Activated CD4-positive, alpha-beta T cell treated with anti-CD3 and anti-CD28 coated beads, Interleukin-2, amount 50 U/mL, for 1 hour (primary cell): ENCODE results near the gene NELL1.

Experiments
- DNase-seq: peaks from one replicate; pipeline ENCODE4 v3.0.0-alpha.2; 2020

The NELL1 gene

DNA sequence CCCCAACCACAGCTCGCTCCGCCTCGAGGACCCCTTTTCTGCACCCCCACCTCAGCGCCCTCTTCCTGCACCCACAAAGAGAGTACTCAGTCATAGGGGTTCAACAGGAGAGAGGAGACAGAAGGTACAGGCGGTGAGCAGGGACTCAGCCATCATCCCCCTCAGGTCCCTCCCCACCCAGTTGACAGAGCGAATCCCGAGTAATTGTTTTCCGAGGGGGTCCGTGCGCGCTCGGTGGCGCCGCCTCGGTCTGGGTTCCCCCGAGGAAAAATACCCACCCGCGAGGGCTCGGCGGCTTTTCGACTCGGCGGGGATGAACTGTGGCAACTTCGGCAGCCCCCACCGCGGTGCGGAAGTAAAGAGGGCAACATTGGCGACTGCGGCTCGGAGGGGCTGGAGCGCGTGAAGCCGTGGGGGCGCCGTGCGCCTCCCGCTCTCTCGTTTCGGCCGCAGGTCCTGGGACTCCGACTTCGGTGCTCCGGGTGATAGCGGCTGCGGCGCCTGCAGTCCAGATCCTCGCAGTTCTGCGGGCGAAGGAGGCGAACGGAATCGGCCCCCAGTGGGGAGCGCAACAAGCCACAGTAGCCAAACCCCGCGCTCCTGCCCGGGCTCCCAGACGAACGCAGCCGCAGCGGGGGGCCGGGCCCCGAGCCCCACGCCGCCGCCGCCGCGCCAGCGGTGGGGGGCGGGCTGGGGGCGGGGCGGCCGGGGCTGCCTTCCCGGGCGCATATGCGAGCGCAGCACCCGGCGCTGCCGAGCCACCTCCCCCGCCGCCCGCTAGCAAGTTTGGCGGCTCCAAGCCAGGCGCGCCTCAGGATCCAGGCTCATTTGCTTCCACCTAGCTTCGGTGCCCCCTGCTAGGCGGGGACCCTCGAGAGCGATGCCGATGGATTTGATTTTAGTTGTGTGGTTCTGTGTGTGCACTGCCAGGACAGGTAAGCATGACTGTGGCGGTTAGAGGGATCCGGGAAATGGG, at the start of gene NELL1:
Gene NELL1, plus strand, starts transcription at position 743 of the 976 bp plus-strand sequence.
- DNase-seq = no peak

DNA sequence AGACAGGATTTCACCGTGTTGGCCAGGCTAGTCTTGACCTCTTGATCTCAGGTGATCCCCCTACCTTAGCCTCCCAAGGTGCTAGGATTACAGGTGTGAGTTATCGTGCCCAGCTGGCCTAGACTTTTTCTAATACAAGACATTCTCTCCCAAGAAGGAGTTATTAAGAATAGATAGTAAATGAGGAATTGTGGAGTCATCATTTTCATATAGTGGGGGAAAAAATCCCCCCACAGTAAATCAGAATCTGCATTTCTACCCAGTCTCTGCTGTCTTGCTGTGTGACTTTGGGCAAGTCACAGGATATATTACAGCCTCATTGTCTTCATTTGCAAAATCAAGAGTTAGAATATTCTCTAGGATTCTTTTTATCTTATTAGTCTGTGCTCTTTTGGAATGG, 48.4 kb upstream of the NELL1 start:
- DNase-seq = no peak

DNA sequence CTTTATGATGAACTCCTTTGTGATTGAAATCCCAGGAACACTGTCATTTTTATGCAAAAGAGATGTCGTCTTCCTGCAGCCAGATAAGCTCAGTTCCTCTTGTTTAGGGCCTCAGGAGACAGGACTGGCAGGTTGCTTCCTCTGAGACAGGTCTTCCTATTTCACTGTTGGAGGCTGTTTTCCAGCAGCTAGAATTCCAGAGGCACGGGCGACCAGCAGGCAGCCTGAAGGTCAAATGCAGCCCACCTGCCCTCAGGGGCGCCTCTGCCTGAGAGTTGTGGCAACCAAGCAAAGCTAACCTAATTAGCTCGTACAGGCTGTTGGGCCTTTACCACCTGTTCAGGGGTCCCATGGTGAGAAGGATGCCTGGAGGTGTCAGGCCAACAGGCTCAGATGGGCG, 47.7 kb upstream of the NELL1 start:
- no peak for DNase-seq

DNA sequence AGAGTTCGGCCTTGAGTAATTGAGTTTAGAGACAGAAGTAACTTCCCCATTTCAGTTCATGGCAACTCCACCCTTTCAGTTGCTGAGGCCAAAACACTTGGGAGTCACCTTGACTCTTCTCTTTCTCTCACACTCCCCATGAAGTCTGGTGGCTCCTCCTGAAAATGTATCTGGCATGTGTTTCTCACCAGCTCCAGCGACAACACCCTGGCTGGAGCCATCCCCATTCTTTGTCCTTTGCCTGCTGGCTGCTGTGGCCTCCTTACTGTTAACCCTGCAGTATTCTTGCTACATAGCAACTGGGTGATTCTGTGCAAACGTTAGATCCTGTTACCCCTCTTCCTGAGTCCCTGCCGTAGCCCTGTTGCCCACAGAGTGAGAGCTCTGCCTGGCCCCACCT, 46.1 kb upstream of the NELL1 start:
- no peak for DNase-seq

DNA sequence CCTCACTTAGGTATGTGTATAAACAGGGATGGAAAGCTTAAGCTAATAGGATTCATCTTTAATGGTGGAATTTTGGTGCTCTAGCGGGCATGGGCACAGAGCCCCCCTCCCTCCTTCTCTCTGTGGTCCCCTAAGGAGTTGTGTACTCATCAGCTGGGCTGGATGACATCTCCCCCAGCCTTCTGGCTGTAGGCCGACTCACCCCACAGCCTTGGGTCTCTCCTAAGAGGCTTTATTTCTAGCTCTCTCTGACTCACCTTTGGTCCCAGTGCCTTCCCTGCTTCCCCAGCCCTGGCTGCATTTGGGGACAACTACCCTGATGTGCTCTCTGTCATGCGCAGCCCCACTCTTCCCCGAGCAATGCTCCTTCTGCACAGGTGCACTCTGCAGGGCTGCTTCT, 43.1 kb upstream of the NELL1 start:
- DNase-seq = no peak

GRCh38 chr11:20627026-20627425, 42.4 kb upstream of the NELL1 start:
- DNase-seq = no peak

DNA sequence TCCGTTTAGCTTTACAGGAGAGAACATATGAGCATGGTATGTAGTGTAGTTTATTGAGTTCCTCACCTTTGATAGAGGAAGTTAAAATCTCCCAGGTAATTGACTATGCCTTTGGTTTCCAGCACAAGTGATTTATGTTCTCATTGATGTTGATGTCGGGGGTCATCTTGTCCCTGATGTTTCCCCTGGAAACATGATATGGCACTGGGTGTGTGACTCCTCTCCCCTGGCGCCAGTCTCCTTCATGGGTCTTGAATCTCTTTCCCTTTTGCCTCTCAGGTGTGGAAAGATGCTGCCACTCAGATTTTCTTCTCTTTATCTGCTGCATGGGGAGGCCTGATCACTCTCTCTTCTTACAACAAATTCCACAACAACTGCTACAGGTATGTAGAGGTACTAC, 41.7 kb upstream of the NELL1 start:
- no peak for DNase-seq

- no peak for DNase-seq
Measured at GRCh38 chr11:20631519-20632168, 37.7 kb upstream of the NELL1 start.

DNA sequence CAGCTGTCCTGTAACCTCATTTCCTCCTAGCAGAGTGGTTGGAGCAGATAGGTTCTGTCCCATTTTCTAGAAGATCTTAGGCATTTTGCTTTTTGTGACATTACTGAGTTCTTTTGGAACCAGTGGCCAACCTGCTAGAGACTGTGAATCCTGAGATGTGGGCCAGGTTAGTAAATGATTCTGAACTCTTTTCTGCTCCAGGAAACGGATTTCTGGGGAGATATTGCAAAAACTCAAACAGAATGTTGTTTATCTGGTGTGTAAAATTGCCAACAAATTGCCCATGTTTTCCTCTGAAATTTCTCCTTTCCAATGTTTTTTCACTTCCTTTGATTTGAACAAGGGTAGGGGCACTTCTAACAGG, 37.2 kb upstream of the NELL1 start:
- DNase-seq = no peak

- no peak for DNase-seq
Measured at GRCh38 chr11:20634044-20634443, 35.3 kb upstream of the NELL1 start.

DNA sequence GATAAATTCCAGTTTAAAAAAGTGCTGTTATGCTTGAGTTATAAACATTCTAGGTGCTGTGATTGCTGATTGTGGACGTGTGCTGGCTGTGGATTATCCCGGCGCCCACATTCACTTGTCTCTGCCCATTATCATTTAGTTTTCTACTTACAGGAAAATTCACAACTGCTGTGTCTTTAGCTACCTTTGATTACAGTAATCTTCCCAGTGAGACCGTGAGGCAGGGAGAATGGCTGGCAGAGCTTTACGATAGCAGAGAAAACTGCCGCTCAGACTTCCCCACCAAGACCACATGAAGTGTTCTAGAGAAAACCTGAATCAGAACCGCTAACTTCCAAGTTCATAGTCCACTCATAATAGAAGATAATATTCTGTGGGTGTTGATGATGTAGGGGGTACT, 34.6 kb upstream of the NELL1 start:
- DNase-seq = no peak

DNA sequence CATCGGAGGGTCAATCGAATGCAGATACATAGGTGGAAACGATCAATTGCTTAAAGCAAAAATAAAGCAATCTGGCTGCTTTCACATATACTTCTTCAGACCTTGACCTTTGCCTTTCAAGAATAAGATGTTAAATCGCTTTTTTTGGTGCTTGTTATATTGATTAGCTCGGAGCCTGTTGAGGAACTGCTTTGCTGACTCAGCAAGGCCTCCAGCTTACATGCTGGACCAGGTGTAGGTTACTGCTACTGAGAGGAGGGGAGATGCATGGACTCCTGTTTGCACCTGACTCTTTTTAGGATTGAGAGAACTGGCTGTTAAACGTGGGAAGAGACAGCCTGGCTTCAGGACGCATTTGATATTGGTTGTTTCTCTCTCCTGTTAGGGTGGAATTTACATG, 31.3 kb upstream of the NELL1 start:
- no peak for DNase-seq

DNA sequence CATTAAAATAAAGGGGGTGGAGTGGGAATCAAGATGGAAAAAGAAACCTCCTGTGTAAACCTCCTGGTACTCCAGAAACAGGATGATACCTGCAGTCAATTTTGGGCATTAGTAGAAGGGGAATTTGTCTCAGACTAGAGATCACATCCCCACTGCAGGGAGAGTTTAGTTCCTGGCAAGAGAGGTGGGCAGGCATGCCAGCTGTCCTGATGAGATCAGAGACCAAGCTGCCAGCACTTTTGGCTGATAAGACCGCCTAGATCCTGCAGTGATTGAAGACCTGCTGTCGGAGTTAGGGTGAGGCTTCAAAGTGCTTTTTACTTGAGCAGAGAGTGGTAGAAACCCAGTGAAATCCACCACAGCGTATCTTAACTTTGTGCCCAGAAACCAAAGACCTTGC, 29.7 kb upstream of the NELL1 start:
- DNase-seq = no peak

GRCh38 chr11:20640401-20640800, 29.0 kb upstream of the NELL1 start:
- no peak for DNase-seq

DNA sequence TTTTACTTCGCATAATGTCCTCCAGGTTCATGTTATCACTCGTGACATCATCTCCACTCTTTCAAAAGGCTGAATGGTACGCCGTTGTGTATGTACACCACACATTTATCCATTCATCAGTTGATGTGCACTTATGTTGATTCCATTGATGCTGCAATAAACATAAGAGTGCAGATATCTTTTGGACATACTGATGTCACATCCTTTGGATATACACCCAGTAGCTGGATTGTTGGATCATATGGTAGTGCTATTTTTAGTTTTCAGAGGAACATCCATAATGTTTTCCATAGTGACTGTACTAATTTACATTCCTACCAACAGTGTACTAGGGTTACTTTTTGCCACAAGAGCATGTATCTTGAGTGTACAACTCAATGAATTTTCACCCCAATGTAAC, 25.0 kb upstream of the NELL1 start:
- no peak for DNase-seq

DNA sequence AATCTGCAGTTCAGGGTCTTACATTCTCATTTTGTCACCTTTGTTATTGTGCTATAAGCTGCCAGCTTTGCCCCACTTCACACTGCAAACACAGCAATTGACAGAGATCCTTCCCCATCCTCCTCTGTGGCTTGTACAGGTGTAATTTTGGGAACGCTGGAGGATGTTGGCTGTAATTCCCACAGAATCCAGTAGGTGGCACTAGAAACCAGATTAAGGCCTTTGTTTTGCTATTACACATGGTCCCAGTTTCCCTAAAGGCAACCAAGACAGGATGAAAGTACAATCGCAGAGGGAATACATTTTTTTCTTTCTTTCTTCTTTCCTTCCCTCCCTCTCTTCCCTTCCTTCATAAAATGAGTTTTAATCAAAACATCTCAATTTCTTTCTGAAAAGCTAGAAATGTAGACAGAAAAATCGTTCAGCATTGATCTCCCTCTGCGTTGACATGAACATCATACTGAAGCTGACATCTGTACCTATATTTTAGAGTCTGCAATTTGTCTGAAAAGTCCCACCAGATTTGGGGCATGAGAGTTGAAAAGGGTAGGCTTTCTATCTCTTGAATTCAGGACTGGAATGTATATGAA, 21.3 kb upstream of the NELL1 start:
- DNase-seq = peak; percentile 8

GRCh38 chr11:20652150-20652806, 17.1 kb upstream of the NELL1 start:
- DNase-seq = no peak

- DNase-seq = no peak
Measured at GRCh38 chr11:20654038-20654437, 15.3 kb upstream of the NELL1 start.

DNA sequence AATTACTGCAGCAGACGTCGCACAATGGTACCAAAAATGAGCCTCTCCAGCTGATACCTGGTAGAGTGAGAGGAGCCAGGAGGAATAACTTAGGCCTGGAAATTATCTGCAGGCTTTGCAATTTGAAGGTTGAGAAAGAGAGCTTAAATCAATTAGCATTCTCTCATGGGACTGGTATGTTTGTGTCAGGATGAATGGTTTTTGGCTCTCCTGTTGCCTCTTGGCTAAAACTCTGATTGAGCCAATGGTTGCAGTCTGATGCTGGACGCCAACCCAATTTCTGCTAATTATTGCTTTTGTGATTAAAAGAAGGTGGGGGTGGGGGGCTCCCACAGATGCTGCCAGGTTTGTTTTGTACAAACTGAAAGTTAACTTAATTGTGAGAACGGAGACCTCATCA, 12.5 kb upstream of the NELL1 start:
- DNase-seq = no peak

GRCh38 chr11:20658135-20658534, 11.3 kb upstream of the NELL1 start:
- no peak for DNase-seq

DNA sequence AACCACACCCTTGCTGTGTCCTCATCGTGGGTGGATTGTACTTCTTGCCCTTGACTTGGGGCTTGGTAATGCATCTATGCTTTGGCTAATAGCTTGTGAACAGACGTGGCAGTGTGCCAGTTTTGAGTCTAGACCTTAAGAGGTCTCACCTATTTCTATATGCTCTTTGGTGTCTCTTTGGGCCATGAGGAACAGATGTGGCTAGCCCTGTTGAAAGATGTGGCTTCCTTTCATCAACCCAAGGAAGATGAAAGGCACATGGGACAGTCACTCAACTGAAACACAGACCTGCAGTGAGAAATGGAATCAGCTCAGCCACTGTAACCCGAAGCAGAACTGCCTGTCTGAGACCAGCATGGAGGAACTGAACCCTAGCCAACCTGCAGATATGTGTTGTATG, 7.9 kb upstream of the NELL1 start:
- no peak for DNase-seq

DNA sequence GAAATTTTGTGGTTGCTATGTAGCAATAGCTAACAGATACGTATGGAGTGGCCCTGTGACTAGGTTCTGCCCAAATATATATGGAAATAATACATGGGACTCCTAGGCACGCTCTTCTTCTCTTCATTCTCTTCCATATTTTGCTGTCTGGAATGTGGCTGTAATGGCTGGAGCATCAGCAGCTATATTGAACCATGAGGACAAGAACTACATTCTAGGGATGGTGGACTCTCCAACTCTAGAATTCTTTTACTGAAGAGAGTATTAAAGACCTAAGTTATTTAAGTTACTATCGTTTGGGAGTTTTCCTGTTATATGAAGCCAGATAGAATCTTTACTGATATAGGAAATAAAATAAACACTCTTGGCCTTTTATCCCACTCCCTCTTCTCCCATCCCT, 7.5 kb upstream of the NELL1 start:
- no peak for DNase-seq

GRCh38 chr11:20668131-20668809, 1.1 kb upstream of the NELL1 start:
- DNase-seq = no peak
